Suprapubic skin (tissue), 4 donors: ENCODE results near the gene BDH1. TPM values are rescaled to one million over a fixed set of nuclear protein-coding genes. Genes with fewer than 3 reads are reported as not detected.

ENCODE experiments used
- DNase-seq, 2 donors: peaks; one replicate each; pipeline ENCODE4 v3.0.0-alpha.2; 2019; ENCODE audit warnings: low spot score in 2 of 2
- H3K27ac ChIP-seq: fragments of 200-600 bp; sonication (generic); one replicate; pipeline ENCODE4 v1.5.1; 2019
- H3K27me3 ChIP-seq: fragments of 200-600 bp; sonication (generic); one replicate; pipeline ENCODE4 v1.5.1; 2019
- H3K36me3 ChIP-seq: fragments of 200-600 bp; sonication (generic); one replicate; pipeline ENCODE4 v1.5.1; 2019
- H3K4me1 ChIP-seq: fragments of 200-600 bp; sonication (generic); one replicate; pipeline ENCODE4 v1.5.1; 2019
- H3K4me3 ChIP-seq: fragments of 200-600 bp; sonication (generic); one replicate; pipeline ENCODE4 v1.5.1; 2019; ENCODE audit warnings: mild to moderate bottlenecking
- H3K9me3 ChIP-seq: fragments of 200-600 bp; sonication (generic); one replicate; pipeline ENCODE4 v1.5.1; 2019
- EP300 ChIP-seq: sonication (generic); formaldehyde crosslinking; IDR thresholded peaks from one replicate; pipeline ENCODE4 v1.6.1; 2017; ENCODE audit warnings: antibody characterized with exemption
- POLR2A ChIP-seq, 2 donors: fragments of 450-650 bp; IDR thresholded peaks; one replicate each; pipeline ENCODE4 v1.6.1; 2017; ENCODE audit warnings: antibody characterized with exemption in 2 of 2, mild to moderate bottlenecking in 2 of 2, moderate library complexity in 2 of 2
- POLR2AphosphoS5 ChIP-seq, 3 donors: sonication (generic); formaldehyde crosslinking; IDR thresholded peaks; one replicate each; pipeline ENCODE4 v1.6.1; 2017; ENCODE audit warnings: antibody characterized with exemption in 3 of 3
- WGBS: methylation state at CpG from one replicate; pipeline ENCODE4 v1.1.5; 2018; 5-methylcytosine and 5-hydroxymethylcytosine counted together
- total RNA-seq, 4 donors: library from RNA; depleted of rRNA; stranded (reverse); fragments of >200 nt; gene quantifications; one replicate each; pipeline ENCODE4 v1.1.0, GENCODE V29; 2016
- TF ChIP-seq, protein P1 (sequence below), 2 donors: fragments of 200-600 bp in 1 of 2; fragments of 450-650 bp in 1 of 2; sonication (generic) in 1 of 2; IDR thresholded peaks; one replicate each; pipeline ENCODE4 v1.5.1; 2016 to 2019; ENCODE audit warnings: antibody characterized with exemption in 2 of 2, mild to moderate bottlenecking in 1 of 2, moderate library complexity in 1 of 2

BDH1 gene
- total RNA-seq, 4 donors from 2014 or later: 40.7 to 70.7 (median 43.1) TPM

DNA sequence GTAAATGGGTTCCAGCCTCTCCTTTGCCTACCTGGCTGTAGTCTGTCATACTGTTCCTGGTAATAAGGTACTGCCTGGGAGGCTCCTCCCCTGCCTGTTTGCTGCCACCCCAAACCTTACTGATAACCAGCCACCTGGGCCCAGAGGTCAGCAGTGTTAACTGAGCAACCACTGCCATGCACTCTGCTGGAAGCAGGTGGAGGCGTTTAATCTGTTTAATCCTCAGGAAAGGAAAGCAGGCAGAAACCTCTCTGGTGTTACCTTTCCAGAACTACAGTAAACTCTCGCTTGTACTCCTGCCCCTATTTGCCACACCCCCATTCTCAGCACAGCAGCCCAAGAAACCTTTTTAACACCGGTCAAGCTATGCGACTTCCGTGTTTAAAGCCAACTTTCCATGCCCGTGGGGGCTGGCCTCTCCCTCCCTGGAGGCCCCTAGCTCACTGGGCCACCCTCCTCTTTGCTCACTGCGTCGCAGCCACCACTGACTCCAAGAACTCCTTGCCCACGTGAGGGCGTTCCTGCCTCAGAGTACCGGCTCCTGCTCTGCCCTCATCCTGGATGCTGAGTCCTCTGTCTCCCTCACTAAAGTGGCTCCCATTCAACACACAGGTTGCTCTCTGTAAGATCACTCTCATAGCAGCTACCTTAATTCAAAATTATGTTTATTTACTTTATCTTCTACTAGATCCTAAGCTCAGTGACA is 8.3 kb downstream of the BDH1 start:
- DNase-seq: no peak
- Histone ChIP-seq H3K4me1 (peaks cover 21% of the 10 kb centered on the region), H3K27me3 (no peaks in the 10 kb centered on the region), H3K4me3 (no peak overlapping the region), H3K9me3 (no peaks in the 10 kb centered on the region), H3K36me3 (no peaks in the 10 kb centered on the region), H3K27ac (peak overlapping the region; percentile 42)
- TF ChIP-seq POLR2AphosphoS5 (IDR thresholded peaks at IDR 0.05) (no peak), POLR2A (IDR thresholded peaks at IDR 0.05) (no peak), EP300 (no peak)
- TF ChIP-seq, protein P1, sequence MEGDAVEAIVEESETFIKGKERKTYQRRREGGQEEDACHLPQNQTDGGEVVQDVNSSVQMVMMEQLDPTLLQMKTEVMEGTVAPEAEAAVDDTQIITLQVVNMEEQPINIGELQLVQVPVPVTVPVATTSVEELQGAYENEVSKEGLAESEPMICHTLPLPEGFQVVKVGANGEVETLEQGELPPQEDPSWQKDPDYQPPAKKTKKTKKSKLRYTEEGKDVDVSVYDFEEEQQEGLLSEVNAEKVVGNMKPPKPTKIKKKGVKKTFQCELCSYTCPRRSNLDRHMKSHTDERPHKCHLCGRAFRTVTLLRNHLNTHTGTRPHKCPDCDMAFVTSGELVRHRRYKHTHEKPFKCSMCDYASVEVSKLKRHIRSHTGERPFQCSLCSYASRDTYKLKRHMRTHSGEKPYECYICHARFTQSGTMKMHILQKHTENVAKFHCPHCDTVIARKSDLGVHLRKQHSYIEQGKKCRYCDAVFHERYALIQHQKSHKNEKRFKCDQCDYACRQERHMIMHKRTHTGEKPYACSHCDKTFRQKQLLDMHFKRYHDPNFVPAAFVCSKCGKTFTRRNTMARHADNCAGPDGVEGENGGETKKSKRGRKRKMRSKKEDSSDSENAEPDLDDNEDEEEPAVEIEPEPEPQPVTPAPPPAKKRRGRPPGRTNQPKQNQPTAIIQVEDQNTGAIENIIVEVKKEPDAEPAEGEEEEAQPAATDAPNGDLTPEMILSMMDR (IDR thresholded peaks at IDR 0.05): no peak
- 45% methylated on average over 11 of the region's 11 CpGs for WGBS

- no peak for DNase-seq
- H3K4me3 ChIP-seq: no peak overlapping the region
- peaks cover 29% of the 10 kb centered on the region for H3K4me1 ChIP-seq
- no peaks in the 10 kb centered on the region for H3K27me3 ChIP-seq
- WGBS: 70% methylated on average over 8 of the region's 10 CpGs
- no peaks in the 10 kb centered on the region for H3K9me3 ChIP-seq
- no peaks in the 10 kb centered on the region for H3K36me3 ChIP-seq
- TF ChIP-seq, protein P1 (IDR thresholded peaks at IDR 0.05): no peak
- TF ChIP-seq POLR2AphosphoS5 (IDR thresholded peaks at IDR 0.05): no peak
- TF ChIP-seq EP300: no peak
- no peak for TF ChIP-seq POLR2A (IDR thresholded peaks at IDR 0.05)
- peak overlapping the region; percentile 42 for H3K27ac ChIP-seq
Observed at GRCh38 chr3:197546307-197547085, 9.3 kb downstream of the BDH1 start.

DNA sequence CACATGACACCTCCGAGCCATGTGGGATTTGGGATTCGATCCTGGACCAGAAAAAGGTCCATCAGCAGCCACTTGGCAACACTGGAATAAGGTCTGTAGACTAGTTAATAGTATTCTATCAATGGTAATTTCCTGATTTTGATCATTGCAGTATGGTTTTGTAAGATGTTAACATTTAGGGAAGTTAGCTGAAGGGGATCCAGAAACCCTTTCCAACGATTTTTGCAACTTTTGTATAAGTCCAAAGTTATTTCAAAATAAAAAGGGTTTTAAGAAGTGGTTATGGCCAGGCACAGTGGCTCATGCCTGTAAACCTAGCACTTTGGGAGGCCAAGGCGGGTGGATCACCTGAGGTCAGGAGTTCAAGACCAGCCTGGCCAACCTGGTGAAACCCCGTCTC is 10.2 kb downstream of the BDH1 start:
- H3K4me1 ChIP-seq: peaks cover 37% of the 10 kb centered on the region
- H3K4me3 ChIP-seq: no peak overlapping the region
- no peaks in the 10 kb centered on the region for H3K27me3 ChIP-seq
- H3K36me3 ChIP-seq: no peaks in the 10 kb centered on the region
- no peak for TF ChIP-seq POLR2AphosphoS5 (IDR thresholded peaks at IDR 0.05)
- TF ChIP-seq, protein P1 (IDR thresholded peaks at IDR 0.05): no peak
- no peak for TF ChIP-seq EP300
- no peak for TF ChIP-seq POLR2A (IDR thresholded peaks at IDR 0.05)
- 79% methylated on average over 5 of the region's 5 CpGs for WGBS
- no peaks in the 10 kb centered on the region for H3K9me3 ChIP-seq
- no peak overlapping the region for H3K27ac ChIP-seq
- DNase-seq: no peak

DNA sequence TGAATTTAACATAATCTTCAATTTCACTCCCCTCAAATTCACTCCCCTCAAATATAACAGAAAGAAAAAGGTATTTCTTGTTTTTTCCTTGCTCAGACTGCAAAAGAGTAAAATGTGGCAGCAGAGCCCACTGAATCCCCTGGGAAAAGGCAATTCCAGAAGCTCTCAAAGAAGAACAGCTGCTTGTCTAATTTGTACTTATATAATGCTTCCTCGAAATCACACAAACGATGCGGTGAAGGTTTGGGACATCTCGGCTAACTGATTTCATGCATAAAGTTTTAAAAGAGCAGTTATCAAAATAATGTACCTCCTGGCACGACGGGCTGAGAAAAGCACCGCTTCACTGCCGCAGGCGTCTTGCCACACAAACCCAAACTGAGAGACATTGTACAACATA is 10.7 kb downstream of the BDH1 start:
- DNase-seq: no peak
- Histone ChIP-seq H3K27me3 (no peaks in the 10 kb centered on the region), H3K4me1 (peaks cover 42% of the 10 kb centered on the region), H3K4me3 (no peak overlapping the region), H3K9me3 (no peaks in the 10 kb centered on the region), H3K36me3 (no peaks in the 10 kb centered on the region), H3K27ac (no peak overlapping the region)
- no peak for TF ChIP-seq POLR2A (IDR thresholded peaks at IDR 0.05)
- WGBS: 82% methylated on average over 9 of the region's 9 CpGs

DNA sequence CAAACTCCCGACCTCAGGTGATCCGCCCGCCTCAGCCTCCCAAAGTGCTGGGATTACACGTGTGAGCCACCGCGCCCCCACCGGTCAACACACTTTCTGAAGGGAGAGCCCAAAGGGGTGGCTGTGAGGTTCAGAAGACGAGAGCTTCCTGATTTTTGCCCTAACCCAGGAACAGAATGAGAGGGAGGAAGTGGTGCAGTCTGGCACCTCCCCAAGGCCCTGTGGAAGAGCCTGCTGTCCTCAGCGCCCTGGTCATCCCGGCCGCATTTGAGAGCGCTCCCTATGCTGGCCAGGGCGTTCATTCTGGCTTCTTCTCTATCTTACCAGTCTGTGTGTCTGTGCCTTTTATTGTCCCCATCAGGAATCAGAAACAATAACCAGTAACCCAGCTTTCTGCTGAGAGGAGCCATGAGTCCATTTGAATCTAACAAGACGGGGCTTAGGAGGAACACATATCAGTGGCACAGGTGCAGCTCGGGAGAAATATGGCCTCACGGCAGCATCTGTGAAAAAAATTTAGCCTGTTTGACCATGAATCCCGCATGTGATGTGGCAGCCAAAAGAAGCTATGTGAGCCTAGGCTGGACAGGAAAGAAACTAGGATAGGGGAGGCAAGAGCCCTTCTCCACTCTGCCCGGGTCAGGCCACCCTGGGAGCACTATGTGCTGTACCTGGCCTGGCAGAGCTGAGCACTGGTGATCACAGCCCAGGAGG is 12.9 kb downstream of the BDH1 start:
- Histone ChIP-seq H3K27me3 (no peaks in the 10 kb centered on the region), H3K4me3 (no peak overlapping the region), H3K4me1 (peaks cover 45% of the 10 kb centered on the region), H3K9me3 (no peaks in the 10 kb centered on the region), H3K27ac (no peak overlapping the region), H3K36me3 (no peaks in the 10 kb centered on the region)
- no peak for TF ChIP-seq EP300
- TF ChIP-seq POLR2A (IDR thresholded peaks at IDR 0.05): no peak
- TF ChIP-seq, protein P1 (IDR thresholded peaks at IDR 0.05): no peak
- TF ChIP-seq POLR2AphosphoS5 (IDR thresholded peaks at IDR 0.05): no peak
- 91% methylated on average over 18 of the region's 18 CpGs for WGBS
- peak in 1 of 2 donors; percentile 67 for DNase-seq
